GM12878 (cell line): Measurements from ENCODE around the gene CXCR1. TPM values are rescaled to one million over a fixed set of nuclear protein-coding genes. Genes with fewer than 3 reads are reported as not detected.

Experiments
- ATAC-seq: fragments of 200-7000 bp; cut with Tn5 transposase; 3 replicates; pipeline ENCODE4 v1.9.1; 2020; ENCODE audit warnings: mild to moderate bottlenecking, moderate library complexity
- BruUV-seq: library from RNA; stranded (reverse); fragments of 400-500 nt; replicated peaks from 2 replicates; lab custom pipeline; 2021; lab: Mats Ljungman, UMichigan
- CTCF ChIA-PET: fragments of 300-600 bp; sonication (Branson Sonifier 250); formaldehyde crosslinking; extraction: SDS; loops from one replicate; lab custom pipeline; 2021; ENCODE audit warnings: inconsistent platforms; lab: Yijun Ruan, JAX
- POLR2A ChIA-PET: fragments of 350-600 bp; formaldehyde crosslinking; extraction: SDS; loops from one replicate; lab custom pipeline; 2021; ENCODE audit warnings: inconsistent platforms; lab: Charles Lee
- RAD21 ChIA-PET: fragments of 300-600 bp; sonication (Branson Sonifier 250); formaldehyde crosslinking; loops from one replicate; lab custom pipeline; 2023; ENCODE audit warnings: antibody characterized with exemption; ENCODE audit not compliant: unreplicated experiment; lab: Charles Lee
- SMC1A ChIA-PET: fragments of 300-600 bp; sonication (Branson Sonifier 250); formaldehyde crosslinking; loops from one replicate; lab custom pipeline; 2023; ENCODE audit not compliant: unreplicated experiment, uncharacterized antibody; lab: Charles Lee
- DNase-seq: peaks from one replicate; pipeline ENCODE4 v3.0.0-alpha.2; 2011; ENCODE audit warnings: low read depth, low spot score
- FAIRE-seq: peaks from 3 replicates; lab custom pipeline; 2011; peaks lifted over from hg19 to GRCh38; lab: Jason Lieb, UNC
- H2AFZ ChIP-seq: 2 replicates; pipeline ENCODE4 v1.6.0; 2011; ENCODE audit warnings: low read depth, low read length, control low read depth; ENCODE audit not compliant: control insufficient read depth
- H3K27ac ChIP-seq: 2 replicates; pipeline ENCODE4 v1.5.1; 2011; ENCODE audit warnings: control low read depth; ENCODE audit not compliant: control insufficient read depth, insufficient read depth
- H3K27me3 ChIP-seq, 2 experiments: replicated peaks in 1 of 2; 2 replicates each; pipeline versions ENCODE4 v1.6.0 to v1.6.1; 2011; ENCODE audit warnings: low read length in 1 of 2; ENCODE audit not compliant: control insufficient read depth in 2 of 2, insufficient read depth in 2 of 2
- H3K36me3 ChIP-seq, 2 experiments: 2 replicates each; pipeline ENCODE4 v1.5.1; 2011; ENCODE audit warnings: low read length in 1 of 2; ENCODE audit not compliant: control insufficient read depth in 2 of 2, insufficient read depth in 2 of 2
- H3K4me1 ChIP-seq: 2 replicates; pipeline ENCODE4 v1.6.1; 2011; ENCODE audit warnings: mild to moderate bottlenecking, low read length, moderate library complexity, mixed read lengths; ENCODE audit not compliant: control insufficient read depth, insufficient read depth
- H3K4me2 ChIP-seq: 2 replicates; pipeline ENCODE4 v1.6.0; 2011; ENCODE audit warnings: control low read depth; ENCODE audit not compliant: control insufficient read depth, insufficient read depth
- H3K4me3 ChIP-seq: fragments of 200-600 bp; sonication (generic); 2 replicates; pipeline ENCODE4 v1.5.1; 2016
- H3K79me2 ChIP-seq: 2 replicates; pipeline ENCODE4 v1.6.0; 2011; ENCODE audit warnings: low read length; ENCODE audit not compliant: control insufficient read depth, insufficient read depth
- H3K9ac ChIP-seq: 2 replicates; pipeline ENCODE4 v1.8.0; 2011; ENCODE audit warnings: low read length, control low read depth, mixed read lengths; ENCODE audit not compliant: control insufficient read depth, insufficient read depth
- H3K9me3 ChIP-seq: replicated peaks from 3 replicates; pipeline ENCODE4 v1.5.1; 2011; ENCODE audit warnings: mild to moderate bottlenecking, low read length; ENCODE audit not compliant: control insufficient read depth, insufficient read depth
- H4K20me1 ChIP-seq: 2 replicates; pipeline ENCODE4 v1.6.0; 2011; ENCODE audit not compliant: control insufficient read depth, insufficient read depth
- SIX5 ChIP-seq: IDR thresholded peaks from 2 replicates; pipeline ENCODE4 v1.6.1; 2011; ENCODE audit warnings: mild to moderate bottlenecking, low read depth, low read length, moderate library complexity; ENCODE audit not compliant: severe bottlenecking
- TBL1XR1 ChIP-seq: IDR thresholded peaks from 2 replicates; pipeline ENCODE4 v1.6.1; 2012; ENCODE audit warnings: low read depth, low read length, improper control_type of control experiment
- ZBTB4 ChIP-seq: fragments of 450-650 bp; formaldehyde crosslinking; IDR thresholded peaks from 2 replicates; pipeline ENCODE4 v1.4.0; 2022; ENCODE audit warnings: mild to moderate bottlenecking, moderate library complexity
- WGBS: methylation state at CpG from one replicate; pipeline ENCODE4 v1.1.6; 2016; ENCODE audit warnings: low lambda C conversion rate; ENCODE audit not compliant: insufficient replicate concordance, insufficient coverage; ENCODE audit errors: missing lambda C conversion rate; 5-methylcytosine and 5-hydroxymethylcytosine counted together
- in situ Hi-C: fragments of 300-500 bp; cut with MboI; formaldehyde crosslinking; loops from 9 replicates; pipeline ENCODE4 v1.14.3; 2018; ENCODE audit warnings: mixed read lengths
- intact Hi-C: fragments of 100-400 bp; cut with micrococcal nuclease; formaldehyde crosslinking; loops from one replicate; pipeline ENCODE4 v1.14.2; 2022; ENCODE audit not compliant: unreplicated experiment
- polyA plus RNA-seq, 11 experiments: library from polyadenylated mRNA; depleted of rRNA in 4 of 11; unstranded in 6 of 11; stranded (reverse) in 5 of 11; fragments of >200 nt; fragmentation: Nextera tagmentation in 4 of 11; fragmentation: Illumina TruSeq in 1 of 11; extraction: Ambion mirVana in 4 of 11; extraction: Trizol in 1 of 11; gene quantifications; 1 replicate in 1 of 11; 2 replicates in 10 of 11; pipeline versions ENCODE4 v1.2.1 to v1.2.3, GENCODE V29; 2011 to 2016; ENCODE audit warnings: inconsistent platforms in 2 of 11, missing spikeins in 2 of 11, low read depth in 1 of 11
- total RNA-seq, 4 experiments: library from RNA; depleted of rRNA in 3 of 4; stranded (reverse); fragments of >200 nt in 3 of 4; fragmentation: Illumina TruSeq in 1 of 4; extraction: Trizol in 1 of 4; gene quantifications; 2 replicates each; pipeline versions ENCODE4 v1.2.1 to v1.2.3, GENCODE V29; 2013 to 2021
- TF ChIP-seq, protein P1 (sequence below): fragments of 450-650 bp; IDR thresholded peaks from 2 replicates; pipeline ENCODE4 v1.6.1; 2016; ENCODE audit warnings: mild to moderate bottlenecking, moderate library complexity, borderline replicate concordance

The CXCR1 gene
- total and polyA plus RNA-seq, 10 of the 15 experiments (the other 5 are each of a cell fraction or from before 2014, with no cell fraction given) = not detected

DNA sequence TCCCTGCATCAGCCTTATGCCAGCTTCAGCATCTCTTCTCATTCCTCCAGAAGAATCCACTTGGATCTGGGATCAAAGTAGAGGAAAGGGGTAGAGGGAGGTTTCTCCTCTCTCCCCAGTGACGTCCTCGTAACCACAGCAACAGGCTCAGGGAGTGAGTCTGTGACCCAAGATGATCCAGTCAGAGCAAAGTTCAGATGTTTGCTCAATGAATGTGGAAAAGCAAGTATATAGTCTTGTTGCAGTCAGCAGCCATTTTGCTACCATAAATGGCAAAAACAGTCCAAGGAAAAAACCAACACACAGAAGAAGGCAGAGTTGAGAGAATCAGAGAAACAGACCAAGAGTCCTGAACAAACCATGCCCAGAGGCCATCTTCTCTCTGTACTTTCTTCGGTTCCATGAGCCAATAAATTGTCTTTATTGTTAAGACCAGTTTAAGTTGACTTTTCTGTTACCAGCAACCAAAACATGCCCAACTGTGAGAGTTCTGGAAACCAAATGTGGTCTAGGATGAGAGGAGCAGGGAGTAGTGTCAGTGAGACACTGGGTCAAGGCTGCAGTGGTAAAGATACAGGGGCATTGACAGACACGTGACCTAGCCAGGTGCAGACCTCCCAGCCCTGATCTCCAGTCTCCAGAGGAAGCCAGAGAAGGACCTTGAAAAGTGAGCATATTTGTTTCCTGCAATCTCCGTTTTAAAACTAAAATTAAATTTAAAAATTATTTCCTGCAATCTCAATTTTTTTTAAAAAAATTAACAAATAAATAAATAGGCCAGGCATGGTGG lies 3.2 kb upstream of the CXCR1 start:
- H2AFZ ChIP-seq = no peak overlapping the region
- no peaks in the 10 kb centered on the region for H3K79me2 ChIP-seq
- SMC1A ChIA-PET = no interaction called here
- 5% methylated on average over 5 of the region's 5 CpGs for WGBS
- H3K4me2 ChIP-seq = no peak overlapping the region
- TF ChIP-seq, protein P1, sequence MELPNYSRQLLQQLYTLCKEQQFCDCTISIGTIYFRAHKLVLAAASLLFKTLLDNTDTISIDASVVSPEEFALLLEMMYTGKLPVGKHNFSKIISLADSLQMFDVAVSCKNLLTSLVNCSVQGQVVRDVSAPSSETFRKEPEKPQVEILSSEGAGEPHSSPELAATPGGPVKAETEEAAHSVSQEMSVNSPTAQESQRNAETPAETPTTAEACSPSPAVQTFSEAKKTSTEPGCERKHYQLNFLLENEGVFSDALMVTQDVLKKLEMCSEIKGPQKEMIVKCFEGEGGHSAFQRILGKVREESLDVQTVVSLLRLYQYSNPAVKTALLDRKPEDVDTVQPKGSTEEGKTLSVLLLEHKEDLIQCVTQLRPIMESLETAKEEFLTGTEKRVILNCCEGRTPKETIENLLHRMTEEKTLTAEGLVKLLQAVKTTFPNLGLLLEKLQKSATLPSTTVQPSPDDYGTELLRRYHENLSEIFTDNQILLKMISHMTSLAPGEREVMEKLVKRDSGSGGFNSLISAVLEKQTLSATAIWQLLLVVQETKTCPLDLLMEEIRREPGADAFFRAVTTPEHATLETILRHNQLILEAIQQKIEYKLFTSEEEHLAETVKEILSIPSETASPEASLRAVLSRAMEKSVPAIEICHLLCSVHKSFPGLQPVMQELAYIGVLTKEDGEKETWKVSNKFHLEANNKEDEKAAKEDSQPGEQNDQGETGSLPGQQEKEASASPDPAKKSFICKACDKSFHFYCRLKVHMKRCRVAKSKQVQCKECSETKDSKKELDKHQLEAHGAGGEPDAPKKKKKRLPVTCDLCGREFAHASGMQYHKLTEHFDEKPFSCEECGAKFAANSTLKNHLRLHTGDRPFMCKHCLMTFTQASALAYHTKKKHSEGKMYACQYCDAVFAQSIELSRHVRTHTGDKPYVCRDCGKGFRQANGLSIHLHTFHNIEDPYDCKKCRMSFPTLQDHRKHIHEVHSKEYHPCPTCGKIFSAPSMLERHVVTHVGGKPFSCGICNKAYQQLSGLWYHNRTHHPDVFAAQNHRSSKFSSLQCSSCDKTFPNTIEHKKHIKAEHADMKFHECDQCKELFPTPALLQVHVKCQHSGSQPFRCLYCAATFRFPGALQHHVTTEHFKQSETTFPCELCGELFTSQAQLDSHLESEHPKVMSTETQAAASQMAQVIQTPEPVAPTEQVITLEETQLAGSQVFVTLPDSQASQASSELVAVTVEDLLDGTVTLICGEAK = no peak
- TF ChIP-seq ZBTB4 (CRISPR knock-in tag) (no peak), SIX5 (no peak), TBL1XR1 (no peak)
- DNase-seq = no peak
- no peak for ATAC-seq
- H3K27me3 ChIP-seq = no peaks in the 10 kb centered on the region; a peak in 2 of 4 replicates
- H3K36me3 ChIP-seq = no peaks in the 10 kb centered on the region
- POLR2A ChIA-PET = no interaction called here
- no TSS peak for BruUV-seq
- CTCF ChIA-PET = interaction anchor here (0.7 to 1.7 kb wide), 7 partner anchors 8 to 100 kb away, joined by 3 to 4 read pairs (median 3); partner anchors contain the start of genes AAMP and PNKD
- no peak overlapping the region for H3K4me3 ChIP-seq
- H3K9ac ChIP-seq = no peak overlapping the region
- intact Hi-C loops = loop anchor here (5.0 kb wide), 2 partner anchors 87 to 98 kb away; no protein-coding TSS in a partner anchor
- H3K4me1 ChIP-seq = no peaks in the 10 kb centered on the region
- H4K20me1 ChIP-seq = no peaks in the 10 kb centered on the region
- no peak overlapping the region for H3K27ac ChIP-seq
- H3K9me3 ChIP-seq = no peaks in the 10 kb centered on the region
- RAD21 ChIA-PET = no interaction called here
- no peak for FAIRE-seq
- in situ Hi-C loops = no loop called here
